ENCODE results near the gene IMMP2L. TPM values are rescaled to one million over a fixed set of nuclear protein-coding genes. Genes with fewer than 3 reads are reported as not detected.

The IMMP2L gene
- total and polyA plus RNA-seq, 2 of the 4 experiments (the other 2 are of a cell fraction), result 5.8 to 9.3 TPM

GRCh38 chr7:110983822-110984456 is 578.4 kb downstream of the IMMP2L start:
- ATAC-seq (ENCODE audit: low read depth), result no peak
- H4K8ac ChIP-seq (ENCODE audit: low read depth in 2 of 2, low read length in 2 of 2), result no peak overlapping the region
- H3K4ac ChIP-seq (ENCODE audit: low read depth, low read length), result no peak overlapping the region
- in situ Hi-C loops (cut with MboI; ENCODE audit: low sequenced_read_pairs) (no loop called here), intact Hi-C loops (cut with micrococcal nuclease) (no loop called here), dilution Hi-C loops (cut with HindIII; ENCODE audit: low sequenced_read_pairs, unreplicated experiment) (no loop called here)
- no peak for DNase-seq
- no peak overlapping the region for H2BK120ac ChIP-seq (ENCODE audit: low read depth, low read length)
- no peak overlapping the region for H4K91ac ChIP-seq (ENCODE audit: insufficient read depth, low read depth, low read length)
- no peak overlapping the region for H3K4me3 ChIP-seq (ENCODE audit: insufficient read depth, low read depth, low read length)
- no peaks in the 10 kb centered on the region for H3K36me3 ChIP-seq (ENCODE audit: control insufficient read depth, insufficient read depth, low read length)
- POLR2A ChIA-PET (ENCODE audit: unreplicated experiment), result no interaction called here
- H3K56ac ChIP-seq (ENCODE audit: extremely low read depth, insufficient read depth, low read length), result no peak overlapping the region
- H3K79me1 ChIP-seq (ENCODE audit: low read depth in 1 of 2, low read length in 2 of 2), result no peaks in the 10 kb centered on the region
- H2AFZ ChIP-seq (replicated peaks; ENCODE audit: low read length, poor library complexity), result no peak overlapping the region
- no TSS peak for BruUV-seq (replicated peaks)
- no peak overlapping the region for H2BK5ac ChIP-seq (ENCODE audit: low read depth, low read length, poor library complexity, severe bottlenecking)
- no peak overlapping the region for H3K9ac ChIP-seq (ENCODE audit: low read depth, low read length)
- TF ChIP-seq NFE2L2 (IDR thresholded peaks at IDR 0.05; ENCODE audit: low read depth, low read length) (no peak), CHD1 (IDR thresholded peaks at IDR 0.05; ENCODE audit: low read depth, low read length) (no peak), ELK1 (IDR thresholded peaks at IDR 0.05; ENCODE audit: borderline replicate concordance, low read depth, low read length) (no peak), CEBPB (IDR thresholded peaks at IDR 0.05; ENCODE audit: low read depth, low read length) (no peak), MXI1 (IDR thresholded peaks at IDR 0.05; ENCODE audit: borderline replicate concordance, low read depth, low read length) (no peak)
- H2AK5ac ChIP-seq (ENCODE audit: low read depth, low read length), result no peak overlapping the region
- no peak overlapping the region for H4K5ac ChIP-seq (ENCODE audit: low read depth, low read length)
- H2BK20ac ChIP-seq (ENCODE audit: low read depth, low read length), result no peak overlapping the region
- no peak overlapping the region for H2BK15ac ChIP-seq (ENCODE audit: low read depth, low read length)
- CTCF ChIA-PET, result no interaction called here
- no peak overlapping the region for H3K27ac ChIP-seq (ENCODE audit: insufficient read depth, low read length)
- WGBS, 2 experiments (ENCODE audit: extremely low coverage in 2 of 2, insufficient read length in 1 of 2), result no CpG with 5 or more reads among the region's 3 CpGs
- no peak overlapping the region for H3K18ac ChIP-seq (ENCODE audit: low read depth, low read length)
- no peaks in the 10 kb centered on the region for H3K4me1 ChIP-seq (ENCODE audit: control insufficient read depth, insufficient read depth, low read length)
- H4K20me1 ChIP-seq (ENCODE audit: insufficient read depth, low read length), result no peaks in the 10 kb centered on the region
- no peak overlapping the region for H3K23ac ChIP-seq (ENCODE audit: low read depth, low read length)
- no peak overlapping the region for H2AK9ac ChIP-seq (replicated peaks; ENCODE audit: low read depth, low read length, poor library complexity)
- no peaks in the 10 kb centered on the region for H3K9me3 ChIP-seq (ENCODE audit: control insufficient read depth, insufficient read depth, low read length)
- no peaks in the 10 kb centered on the region for H3K27me3 ChIP-seq (ENCODE audit: control insufficient read depth, insufficient read depth, low read length)
- H3K4me2 ChIP-seq (ENCODE audit: low read depth, low read length), result no peak overlapping the region
- H3K14ac ChIP-seq (replicated peaks; ENCODE audit: low read depth, low read length), result no peak overlapping the region
- no peaks in the 10 kb centered on the region for H3K9me1 ChIP-seq (ENCODE audit: insufficient read depth, low read length)
